BJ (cell line): ENCODE results near the gene PIP4K2A. TPM values are rescaled to one million over a fixed set of nuclear protein-coding genes. Genes with fewer than 3 reads are reported as not detected.

Experiments
- CTCF ChIA-PET: fragments of 350-600 bp; formaldehyde crosslinking; extraction: SDS; loops from one replicate; lab custom pipeline; 2021; ENCODE audit warnings: antibody characterized with exemption, inconsistent platforms; lab: Yijun Ruan, JAX
- POLR2A ChIA-PET: fragments of 300-600 bp; sonication (Branson Sonifier 250); formaldehyde crosslinking; extraction: SDS; loops from one replicate; lab custom pipeline; 2021; ENCODE audit warnings: antibody characterized with exemption; lab: Charles Lee
- DNase-seq: peaks from one replicate; pipeline ENCODE4 v3.0.0-alpha.2; 2011; ENCODE audit warnings: low read depth
- H3K27me3 ChIP-seq: 2 replicates; pipeline ENCODE4 v1.6.0; 2011; ENCODE audit warnings: low read length; ENCODE audit not compliant: control insufficient read depth, insufficient read depth
- H3K36me3 ChIP-seq: 2 replicates; pipeline ENCODE4 v1.5.1; 2011; ENCODE audit warnings: low read length; ENCODE audit not compliant: control insufficient read depth, insufficient read depth
- H3K4me3 ChIP-seq: 2 replicates; pipeline ENCODE4 v1.5.1; 2011; ENCODE audit warnings: low read depth, mild to moderate bottlenecking, control low read depth, low read length
- CTCF ChIP-seq: IDR thresholded peaks from 2 replicates; pipeline ENCODE4 v1.5.1; 2011; ENCODE audit warnings: low read depth, mild to moderate bottlenecking, control low read depth, inconsistent platforms, low read length, moderate library complexity; ENCODE audit not compliant: insufficient read depth
- polyA plus RNA-seq: library from polyadenylated mRNA; depleted of rRNA; stranded (reverse); fragments of >200 nt; gene quantifications from 2 replicates; pipeline ENCODE4 v1.2.3, GENCODE V29; 2011

The PIP4K2A gene
- polyA plus RNA-seq, 1 experiment: 17.3 TPM

DNA sequence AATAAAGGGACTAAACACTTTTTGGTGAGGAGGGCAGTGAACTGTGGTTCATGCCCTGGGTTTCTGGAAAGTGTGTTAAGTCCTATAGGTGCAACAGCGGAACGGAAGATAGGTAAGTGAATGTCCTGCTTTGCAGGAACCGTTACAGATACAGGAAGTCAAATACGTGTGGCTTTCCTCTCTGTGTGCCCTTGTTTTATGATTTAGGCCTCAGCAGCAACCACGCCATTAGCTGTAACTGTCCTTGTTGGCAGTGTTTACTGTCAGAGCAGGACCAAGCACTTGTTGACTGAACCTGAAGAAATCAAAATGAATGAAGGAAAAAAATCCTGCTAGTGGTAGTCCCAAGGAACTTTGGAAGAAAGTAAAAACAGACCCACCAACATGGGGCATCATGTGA is 150.3 kb downstream of the PIP4K2A start:
- peaks cover 5% of the 10 kb centered on the region for H3K36me3 ChIP-seq
- POLR2A ChIA-PET: no interaction called here
- no peak for TF ChIP-seq CTCF
- DNase-seq: no peak
- H3K27me3 ChIP-seq: no peaks in the 10 kb centered on the region
- no peak overlapping the region for H3K4me3 ChIP-seq
- CTCF ChIA-PET: no interaction called here

- no peak for TF ChIP-seq CTCF
- H3K4me3 ChIP-seq: no peak overlapping the region
- H3K27me3 ChIP-seq: no peaks in the 10 kb centered on the region
- DNase-seq: no peak
- POLR2A ChIA-PET: no interaction called here
- CTCF ChIA-PET: interaction anchor here (1.0 kb wide), 1 partner anchor 9 kb away, joined by 3 read pairs; no protein-coding TSS in a partner anchor
- peaks cover 3% of the 10 kb centered on the region; the same call in 1 of the 2 replicates for H3K36me3 ChIP-seq
Measured at GRCh38 chr10:22561909-22562308, 152.5 kb downstream of the PIP4K2A start.

- Histone ChIP-seq H3K4me3 (no peak overlapping the region), H3K36me3 (peaks cover 3% of the 10 kb centered on the region; the same call in 1 of the 2 replicates), H3K27me3 (no peaks in the 10 kb centered on the region)
- ChIA-PET CTCF (interaction anchor here (1.0 kb wide), 1 partner anchor 8 kb away, joined by 3 read pairs; no protein-coding TSS in a partner anchor), POLR2A (no interaction called here)
- no peak for DNase-seq
- no peak for TF ChIP-seq CTCF
Measured at GRCh38 chr10:22560913-22561239, 153.5 kb downstream of the PIP4K2A start.

DNA sequence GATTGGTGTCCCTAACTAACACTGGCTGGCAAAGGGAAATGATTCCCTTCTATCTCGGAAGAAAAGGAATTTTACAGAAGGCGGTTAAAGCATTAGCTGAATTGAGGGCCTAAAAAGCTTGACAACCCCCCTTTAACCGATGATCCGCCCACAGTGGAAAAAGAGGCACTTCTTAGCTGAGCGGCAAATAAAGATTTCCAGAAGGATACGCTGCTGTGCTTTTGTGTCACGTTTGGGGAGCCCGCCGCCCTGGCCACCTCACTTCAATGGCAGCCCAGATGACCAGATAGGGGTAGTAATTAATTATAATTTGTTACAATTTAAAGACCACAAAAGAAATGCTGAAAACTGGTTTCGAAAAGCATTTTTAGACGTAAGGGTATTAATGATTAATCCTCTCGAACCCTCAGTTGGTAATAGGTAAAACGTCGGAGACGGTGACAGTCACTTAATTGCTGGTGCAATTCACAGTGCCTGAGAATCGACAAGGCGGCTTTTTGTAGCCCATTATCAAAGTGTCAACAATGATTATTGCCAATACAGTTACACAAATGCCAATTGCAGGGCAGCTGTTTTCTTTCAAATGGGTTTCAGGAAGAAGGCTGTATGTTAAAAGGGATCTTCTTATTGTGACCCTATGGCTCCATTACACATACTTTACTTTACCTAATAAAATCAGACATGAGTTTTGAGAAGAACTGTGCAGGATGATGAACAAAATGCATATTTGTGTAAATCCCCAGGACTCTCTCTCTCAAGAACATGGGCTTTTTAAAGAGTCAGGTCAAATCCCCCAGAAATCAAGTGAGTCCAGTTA is 154.1 kb downstream of the PIP4K2A start:
- CTCF ChIA-PET: interaction anchor here (1.0 kb wide), 1 partner anchor 14 kb away, joined by 3 read pairs; no protein-coding TSS in a partner anchor
- DNase-seq: no peak
- Histone ChIP-seq H3K36me3 (peaks cover 3% of the 10 kb centered on the region; the same call in 1 of the 2 replicates), H3K27me3 (no peaks in the 10 kb centered on the region), H3K4me3 (no peak overlapping the region)
- POLR2A ChIA-PET: no interaction called here
- TF ChIP-seq CTCF: no peak

- ChIA-PET POLR2A (no interaction called here), CTCF (no interaction called here)
- no peak for TF ChIP-seq CTCF
- no peaks in the 10 kb centered on the region for H3K27me3 ChIP-seq
- DNase-seq: no peak
- H3K4me3 ChIP-seq: no peak overlapping the region
- H3K36me3 ChIP-seq: no peaks in the 10 kb centered on the region
Measured at GRCh38 chr10:22557321-22557720, 157.1 kb downstream of the PIP4K2A start.
